SU-DHL-6 (cell line): ENCODE measurements around the gene RSPO3.

Experiments
- H2AFZ ChIP-seq: fragments of 200-600 bp; sonication (generic); 2 replicates; pipeline ENCODE4 v1.6.1; 2014; ENCODE audit warnings: low read depth, mild to moderate bottlenecking, moderate library complexity, mixed read lengths, antibody characterized with exemption, low read length; ENCODE audit not compliant: severe bottlenecking
- H3F3A ChIP-seq: fragments of 200-600 bp; shearing (Covaris generic); 2 replicates; pipeline ENCODE4 v1.6.0; 2016; ENCODE audit warnings: antibody characterized with exemption, mild to moderate bottlenecking; ENCODE audit not compliant: insufficient read depth
- H3K27ac ChIP-seq: fragments of 200-600 bp; sonication (generic); 2 replicates; pipeline ENCODE4 v1.5.1; 2016; ENCODE audit warnings: low read depth, mild to moderate bottlenecking, low read length, moderate library complexity, mixed read lengths
- H3K27me3 ChIP-seq: fragments of 200-600 bp; sonication (generic), shearing (Covaris generic); 2 replicates; pipeline ENCODE4 v1.6.0; 2014; ENCODE audit warnings: mild to moderate bottlenecking, low read length
- H3K36me3 ChIP-seq: fragments of 200-600 bp; sonication (generic); 2 replicates; pipeline ENCODE4 v1.6.1; 2014; ENCODE audit warnings: mild to moderate bottlenecking, low read length, mixed read lengths
- H3K4me2 ChIP-seq: fragments of 300-600, 200-600 bp; shearing (Covaris generic), sonication (generic); 2 replicates; pipeline ENCODE4 v1.6.0; 2014; ENCODE audit warnings: low read length, low read depth, mild to moderate bottlenecking; ENCODE audit not compliant: poor library complexity, severe bottlenecking
- H3K4me3 ChIP-seq: fragments of 200-600 bp; sonication (generic); 2 replicates; pipeline ENCODE4 v1.5.1; 2014; ENCODE audit warnings: antibody characterized with exemption, low read length, mild to moderate bottlenecking, mixed read lengths; ENCODE audit not compliant: insufficient read depth, poor library complexity, severe bottlenecking
- H3K79me2 ChIP-seq: fragments of 200-600 bp; sonication (generic); 2 replicates; pipeline ENCODE4 v1.6.1; 2014; ENCODE audit warnings: mild to moderate bottlenecking, low read length, moderate library complexity; ENCODE audit not compliant: insufficient read depth
- H3K9ac ChIP-seq: fragments of 200-600 bp; sonication (generic); 2 replicates; pipeline ENCODE4 v1.7.0; 2014; ENCODE audit warnings: mild to moderate bottlenecking, low read length
- H3K9me2 ChIP-seq: fragments of 200-600 bp; sonication (generic); replicated peaks from 2 replicates; pipeline ENCODE4 v1.6.1; 2014; ENCODE audit warnings: low read length; ENCODE audit not compliant: insufficient read depth
- H3K9me3 ChIP-seq: fragments of 200-600 bp; sonication (generic); 2 replicates; pipeline ENCODE4 v1.6.1; 2014; ENCODE audit warnings: low read length, mixed read lengths; ENCODE audit not compliant: insufficient read depth
- H4K20me1 ChIP-seq: fragments of 200-600 bp; sonication (generic); 2 replicates; pipeline ENCODE4 v1.6.1; 2014; ENCODE audit warnings: low read depth, mild to moderate bottlenecking, antibody characterized with exemption, low read length, moderate library complexity, mixed read lengths
- EZH2phosphoT487 ChIP-seq: fragments of 200-600 bp; sonication (generic), shearing (Covaris generic); conservative IDR thresholded peaks from 2 replicates; pipeline ENCODE4 v1.6.1; 2018; ENCODE audit warnings: mild to moderate bottlenecking, antibody characterized with exemption, low read length, moderate library complexity, mixed read lengths
- TF ChIP-seq, protein P1 (sequence below): fragments of 200-600 bp; sonication (generic); IDR thresholded peaks from one replicate; pipeline ENCODE4 v1.5.1; 2017; ENCODE audit warnings: antibody characterized with exemption, mild to moderate bottlenecking, low read length, moderate library complexity; ENCODE audit not compliant: insufficient read depth, poor library complexity, severe bottlenecking

RSPO3 gene

GRCh38 chr6:127173156-127173940 is 54.9 kb downstream of the RSPO3 start:
- no peaks in the 10 kb centered on the region for H3K9me3 ChIP-seq
- no peaks in the 10 kb centered on the region for H3K9me2 ChIP-seq
- no peak overlapping the region for H2AFZ ChIP-seq
- H3K4me2 ChIP-seq, result no peak overlapping the region
- H3K36me3 ChIP-seq, result no peaks in the 10 kb centered on the region
- no peak overlapping the region for H3K4me3 ChIP-seq
- H3F3A ChIP-seq, result no peaks in the 10 kb centered on the region
- no peak overlapping the region for H3K27ac ChIP-seq
- 0 out of 2 replicates have a peak, but pooled peaks cover 2% of the 10 kb centered on the region for H4K20me1 ChIP-seq
- H3K79me2 ChIP-seq, result no peaks in the 10 kb centered on the region
- TF ChIP-seq, protein P1, sequence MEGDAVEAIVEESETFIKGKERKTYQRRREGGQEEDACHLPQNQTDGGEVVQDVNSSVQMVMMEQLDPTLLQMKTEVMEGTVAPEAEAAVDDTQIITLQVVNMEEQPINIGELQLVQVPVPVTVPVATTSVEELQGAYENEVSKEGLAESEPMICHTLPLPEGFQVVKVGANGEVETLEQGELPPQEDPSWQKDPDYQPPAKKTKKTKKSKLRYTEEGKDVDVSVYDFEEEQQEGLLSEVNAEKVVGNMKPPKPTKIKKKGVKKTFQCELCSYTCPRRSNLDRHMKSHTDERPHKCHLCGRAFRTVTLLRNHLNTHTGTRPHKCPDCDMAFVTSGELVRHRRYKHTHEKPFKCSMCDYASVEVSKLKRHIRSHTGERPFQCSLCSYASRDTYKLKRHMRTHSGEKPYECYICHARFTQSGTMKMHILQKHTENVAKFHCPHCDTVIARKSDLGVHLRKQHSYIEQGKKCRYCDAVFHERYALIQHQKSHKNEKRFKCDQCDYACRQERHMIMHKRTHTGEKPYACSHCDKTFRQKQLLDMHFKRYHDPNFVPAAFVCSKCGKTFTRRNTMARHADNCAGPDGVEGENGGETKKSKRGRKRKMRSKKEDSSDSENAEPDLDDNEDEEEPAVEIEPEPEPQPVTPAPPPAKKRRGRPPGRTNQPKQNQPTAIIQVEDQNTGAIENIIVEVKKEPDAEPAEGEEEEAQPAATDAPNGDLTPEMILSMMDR, result no peak
- TF ChIP-seq EZH2phosphoT487, result no peak
- no peaks in the 10 kb centered on the region for H3K27me3 ChIP-seq
- no peak overlapping the region for H3K9ac ChIP-seq

GRCh38 chr6:127176146-127176545 is 57.7 kb downstream of the RSPO3 start:
- H4K20me1 ChIP-seq, result 0 out of 2 replicates have a peak, but pooled peaks cover 4% of the 10 kb centered on the region
- H3K36me3 ChIP-seq, result no peaks in the 10 kb centered on the region
- H3K79me2 ChIP-seq, result no peaks in the 10 kb centered on the region
- no peak overlapping the region for H3K4me3 ChIP-seq
- H3F3A ChIP-seq, result no peaks in the 10 kb centered on the region
- TF ChIP-seq, protein P1, result no peak
- TF ChIP-seq EZH2phosphoT487, result no peak
- H3K9ac ChIP-seq, result no peak overlapping the region
- no peak overlapping the region for H3K4me2 ChIP-seq
- H2AFZ ChIP-seq, result no peak overlapping the region
- no peaks in the 10 kb centered on the region for H3K27me3 ChIP-seq
- H3K27ac ChIP-seq, result no peak overlapping the region
- H3K9me2 ChIP-seq, result no peaks in the 10 kb centered on the region
- H3K9me3 ChIP-seq, result no peaks in the 10 kb centered on the region

DNA sequence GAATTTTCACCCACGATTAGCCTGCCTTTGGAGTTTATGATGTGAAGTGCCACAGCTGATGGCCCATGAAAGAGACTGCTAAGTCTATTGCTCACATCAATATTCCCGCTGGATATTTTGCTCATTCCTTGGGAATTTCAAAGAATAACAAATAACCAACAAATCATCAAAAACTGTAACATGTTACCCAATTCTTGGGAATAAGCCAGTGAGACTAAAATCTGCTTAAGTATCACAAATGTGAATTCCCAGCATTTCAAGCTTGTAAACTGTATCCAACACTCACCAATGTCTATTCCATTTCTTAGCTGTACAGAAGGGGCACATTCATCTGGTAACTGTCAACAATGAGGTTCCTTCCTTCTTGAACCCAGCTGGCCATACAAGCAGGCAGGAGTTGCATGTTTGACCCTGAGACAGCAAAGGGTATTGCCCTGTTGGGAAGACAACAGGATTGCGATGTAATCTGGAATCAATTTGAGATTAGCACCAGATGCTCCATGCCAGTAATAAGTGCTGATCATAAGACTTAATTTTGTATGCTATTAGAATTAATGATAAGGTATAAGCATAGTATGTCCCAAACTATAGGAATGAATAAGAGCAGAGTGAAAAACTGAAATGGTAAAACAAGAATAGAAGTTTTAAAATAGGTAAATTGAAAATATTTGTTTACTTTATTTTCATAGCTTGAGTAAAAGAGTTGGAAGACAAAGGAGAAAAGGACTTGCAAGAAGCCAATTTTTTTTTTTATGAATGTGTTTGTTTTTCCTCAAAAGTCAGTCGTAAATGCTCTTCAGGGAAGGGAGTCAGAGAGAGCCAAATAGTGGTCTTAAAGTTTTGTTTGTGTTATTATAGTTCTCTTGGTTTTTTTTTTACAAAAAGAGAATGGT is 58.8 kb downstream of the RSPO3 start:
- Histone ChIP-seq H2AFZ (no peak overlapping the region), H3K36me3 (no peaks in the 10 kb centered on the region), H3K9ac (no peak overlapping the region), H3K27me3 (no peaks in the 10 kb centered on the region), H3K4me3 (no peak overlapping the region), H4K20me1 (0 out of 2 replicates have a peak, but pooled peaks cover 4% of the 10 kb centered on the region), H3F3A (no peaks in the 10 kb centered on the region), H3K9me3 (no peaks in the 10 kb centered on the region), H3K4me2 (no peak overlapping the region), H3K79me2 (no peaks in the 10 kb centered on the region), H3K27ac (no peak overlapping the region), H3K9me2 (no peaks in the 10 kb centered on the region)
- no peak for TF ChIP-seq EZH2phosphoT487
- TF ChIP-seq, protein P1, result no peak
